ENCODE data around the gene DPPA3.

GRCh38 chr12:7729746-7730145 lies 18.5 kb downstream of the DPPA3 start:
- TF ChIP-seq CTCF (IDR thresholded peaks at IDR 0.05; ENCODE audit: insufficient read depth, low read depth, low read length): no peak
- TF ChIP-seq EZH2 (IDR thresholded peaks at IDR 0.05; ENCODE audit: insufficient read depth, low read length): no peak
